Measurements from ENCODE around the gene CCDC88A. TPM values are rescaled to one million over a fixed set of nuclear protein-coding genes. Genes with fewer than 3 reads are reported as not detected.

Gene CCDC88A
- total RNA-seq, 1 donor: 54.3 TPM

DNA sequence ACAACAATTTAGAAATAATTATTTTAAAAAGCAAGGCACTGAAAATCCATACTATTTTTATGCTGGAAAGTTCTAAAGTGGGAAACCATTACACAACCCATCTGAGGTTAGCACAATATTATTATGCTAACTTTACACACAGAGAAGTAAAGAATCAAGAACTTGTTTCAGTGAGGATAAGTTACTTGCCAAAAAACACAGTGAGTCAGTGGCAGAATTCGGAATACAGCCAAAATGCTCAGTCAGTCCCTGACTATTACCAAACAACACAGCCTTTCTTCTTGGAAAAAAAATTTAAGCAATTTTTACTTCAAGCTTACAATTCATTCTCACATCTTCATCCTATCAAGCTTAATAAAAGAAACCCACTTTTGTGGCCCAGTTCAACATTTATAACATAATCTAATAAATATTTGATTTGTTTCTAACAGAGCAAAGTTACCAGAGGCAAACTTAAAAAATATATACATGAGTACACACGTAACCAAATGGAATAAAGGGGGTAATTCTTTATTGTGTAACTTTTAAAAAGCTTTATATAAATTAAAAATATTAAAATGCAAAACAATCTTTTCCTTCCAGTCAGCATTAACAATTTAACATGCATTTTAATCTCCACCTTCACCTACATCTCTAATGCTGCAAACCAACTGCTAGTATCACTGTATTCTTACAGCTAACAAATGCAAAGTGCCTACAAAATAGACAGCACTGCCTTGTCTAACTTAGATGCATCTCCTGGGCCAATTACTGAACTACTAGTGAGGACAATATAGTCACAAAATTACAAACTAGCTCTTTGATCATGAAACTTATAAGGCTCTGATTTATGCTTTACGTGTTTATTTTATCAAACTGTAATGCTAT is 55.2 kb downstream of the CCDC88A start:
- Histone ChIP-seq H3K79me2 (ENCODE audit: insufficient read depth, low read length) (peaks cover 3% of the 10 kb centered on the region), H3K27me3 (ENCODE audit: insufficient read depth, low read length) (no peaks in the 10 kb centered on the region), H3K36me3 (ENCODE audit: insufficient read depth, low read length) (peaks cover 5% of the 10 kb centered on the region), H3K4me2 (ENCODE audit: insufficient read depth, low read length) (peak overlapping the region; percentile 24), H2AFZ (ENCODE audit: low read length) (no peak overlapping the region), H3K27ac (ENCODE audit: low read depth, low read length) (peak overlapping the region; percentile 36), H3K4me3 (ENCODE audit: insufficient read depth, low read length) (no peak overlapping the region), H3K4me1 (ENCODE audit: insufficient read depth, low read length) (peaks cover 21% of the 10 kb centered on the region), H4K20me1 (ENCODE audit: insufficient read depth, low read length) (no peaks in the 10 kb centered on the region), H3K9me3 (ENCODE audit: low read depth, low read length) (no peaks in the 10 kb centered on the region)
- TF ChIP-seq, protein P1, sequence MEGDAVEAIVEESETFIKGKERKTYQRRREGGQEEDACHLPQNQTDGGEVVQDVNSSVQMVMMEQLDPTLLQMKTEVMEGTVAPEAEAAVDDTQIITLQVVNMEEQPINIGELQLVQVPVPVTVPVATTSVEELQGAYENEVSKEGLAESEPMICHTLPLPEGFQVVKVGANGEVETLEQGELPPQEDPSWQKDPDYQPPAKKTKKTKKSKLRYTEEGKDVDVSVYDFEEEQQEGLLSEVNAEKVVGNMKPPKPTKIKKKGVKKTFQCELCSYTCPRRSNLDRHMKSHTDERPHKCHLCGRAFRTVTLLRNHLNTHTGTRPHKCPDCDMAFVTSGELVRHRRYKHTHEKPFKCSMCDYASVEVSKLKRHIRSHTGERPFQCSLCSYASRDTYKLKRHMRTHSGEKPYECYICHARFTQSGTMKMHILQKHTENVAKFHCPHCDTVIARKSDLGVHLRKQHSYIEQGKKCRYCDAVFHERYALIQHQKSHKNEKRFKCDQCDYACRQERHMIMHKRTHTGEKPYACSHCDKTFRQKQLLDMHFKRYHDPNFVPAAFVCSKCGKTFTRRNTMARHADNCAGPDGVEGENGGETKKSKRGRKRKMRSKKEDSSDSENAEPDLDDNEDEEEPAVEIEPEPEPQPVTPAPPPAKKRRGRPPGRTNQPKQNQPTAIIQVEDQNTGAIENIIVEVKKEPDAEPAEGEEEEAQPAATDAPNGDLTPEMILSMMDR (IDR thresholded peaks at IDR 0.05; ENCODE audit: extremely low read depth, low read depth, low read length): no peak
- DNase-seq (ENCODE audit: insufficient read length, low spot score, missing footprints): peak; percentile 74

DNA sequence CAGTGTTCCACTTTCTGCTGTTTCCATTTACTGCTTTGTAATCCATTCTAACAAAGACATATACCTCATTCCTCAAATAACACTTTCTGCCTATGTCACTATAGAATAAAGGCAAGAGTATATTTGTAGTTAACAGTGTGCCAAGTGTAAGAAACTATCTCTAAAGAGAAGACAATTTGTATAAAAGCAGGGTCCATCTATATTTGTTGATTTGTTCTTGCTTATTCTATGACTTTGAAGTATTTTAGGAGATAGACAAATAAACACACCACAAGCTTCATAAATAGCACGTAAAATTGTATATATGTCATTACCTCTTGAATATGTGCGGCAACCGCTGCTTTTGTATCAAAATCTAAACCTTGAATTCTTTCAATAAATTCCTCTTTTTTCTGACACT is 56.0 kb downstream of the CCDC88A start:
- Histone ChIP-seq H3K4me1 (ENCODE audit: insufficient read depth, low read length) (peaks cover 23% of the 10 kb centered on the region), H3K36me3 (ENCODE audit: insufficient read depth, low read length) (peaks cover 5% of the 10 kb centered on the region), H3K27me3 (ENCODE audit: insufficient read depth, low read length) (no peaks in the 10 kb centered on the region), H3K4me2 (ENCODE audit: insufficient read depth, low read length) (peak overlapping the region; percentile 24), H3K4me3 (ENCODE audit: insufficient read depth, low read length) (no peak overlapping the region), H3K79me2 (ENCODE audit: insufficient read depth, low read length) (peaks cover 3% of the 10 kb centered on the region), H4K20me1 (ENCODE audit: insufficient read depth, low read length) (no peaks in the 10 kb centered on the region), H2AFZ (ENCODE audit: low read length) (no peak overlapping the region), H3K9me3 (ENCODE audit: low read depth, low read length) (no peaks in the 10 kb centered on the region), H3K27ac (ENCODE audit: low read depth, low read length) (peak overlapping the region; percentile 22)
- TF ChIP-seq, protein P1 (IDR thresholded peaks at IDR 0.05; ENCODE audit: extremely low read depth, low read depth, low read length): no peak
- DNase-seq (ENCODE audit: insufficient read length, low spot score, missing footprints): no peak

DNA sequence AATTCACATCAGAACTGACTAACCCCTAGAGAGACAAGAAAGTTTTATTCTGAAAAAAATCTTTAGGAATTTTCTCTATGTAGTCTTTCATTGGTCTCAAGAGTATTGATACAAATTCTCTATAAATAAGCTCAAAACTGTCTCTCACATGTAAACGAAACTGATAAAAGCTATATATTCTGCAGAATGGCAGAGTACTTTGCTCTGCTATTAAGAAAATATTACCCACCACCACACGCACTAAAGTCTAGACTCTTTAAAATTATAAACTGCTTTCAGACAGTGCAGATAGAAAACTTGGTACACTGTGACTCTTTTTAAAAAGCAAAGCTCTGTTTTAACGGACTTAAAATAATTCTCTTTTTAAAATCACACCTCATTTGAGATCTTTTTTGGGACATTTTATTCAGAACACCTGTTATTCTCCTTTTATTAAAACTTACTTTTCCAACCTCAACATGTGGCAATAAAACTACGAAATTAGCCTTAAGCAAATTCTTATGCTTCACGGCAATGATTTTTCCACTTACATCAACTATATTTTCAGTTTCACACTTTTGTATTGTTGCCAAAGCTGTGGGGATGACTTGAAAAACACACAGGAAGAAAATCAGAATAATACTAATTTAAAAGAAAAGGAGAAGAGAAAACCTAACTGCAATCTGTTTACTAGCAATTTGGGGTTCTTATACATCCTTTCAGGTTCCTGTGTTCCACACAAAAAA is 58.0 kb downstream of the CCDC88A start:
- H3K9me3 ChIP-seq (ENCODE audit: low read depth, low read length): no peaks in the 10 kb centered on the region
- H3K4me2 ChIP-seq (ENCODE audit: insufficient read depth, low read length): no peak overlapping the region
- TF ChIP-seq, protein P1 (IDR thresholded peaks at IDR 0.05; ENCODE audit: extremely low read depth, low read depth, low read length): no peak
- H3K27me3 ChIP-seq (ENCODE audit: insufficient read depth, low read length): no peaks in the 10 kb centered on the region
- H3K27ac ChIP-seq (ENCODE audit: low read depth, low read length): no peak overlapping the region
- no peak overlapping the region for H2AFZ ChIP-seq (ENCODE audit: low read length)
- H3K4me1 ChIP-seq (ENCODE audit: insufficient read depth, low read length): peaks cover 34% of the 10 kb centered on the region
- no peaks in the 10 kb centered on the region for H4K20me1 ChIP-seq (ENCODE audit: insufficient read depth, low read length)
- H3K4me3 ChIP-seq (ENCODE audit: insufficient read depth, low read length): no peak overlapping the region
- DNase-seq (ENCODE audit: insufficient read length, low spot score, missing footprints): no peak
- H3K36me3 ChIP-seq (ENCODE audit: insufficient read depth, low read length): peaks cover 5% of the 10 kb centered on the region
- H3K79me2 ChIP-seq (ENCODE audit: insufficient read depth, low read length): peaks cover 3% of the 10 kb centered on the region

- Histone ChIP-seq H3K4me2 (ENCODE audit: insufficient read depth, low read length) (no peak overlapping the region), H3K79me2 (ENCODE audit: insufficient read depth, low read length) (peaks cover under 1% of the 10 kb centered on the region), H3K27ac (ENCODE audit: low read depth, low read length) (peak overlapping the region; percentile 46), H3K27me3 (ENCODE audit: insufficient read depth, low read length) (no peaks in the 10 kb centered on the region), H4K20me1 (ENCODE audit: insufficient read depth, low read length) (no peaks in the 10 kb centered on the region), H2AFZ (ENCODE audit: low read length) (no peak overlapping the region), H3K9me3 (ENCODE audit: low read depth, low read length) (no peaks in the 10 kb centered on the region), H3K36me3 (ENCODE audit: insufficient read depth, low read length) (peaks cover 24% of the 10 kb centered on the region), H3K4me3 (ENCODE audit: insufficient read depth, low read length) (no peak overlapping the region), H3K4me1 (ENCODE audit: insufficient read depth, low read length) (peaks cover 15% of the 10 kb centered on the region)
- TF ChIP-seq, protein P1 (IDR thresholded peaks at IDR 0.05; ENCODE audit: extremely low read depth, low read depth, low read length): no peak
- no peak for DNase-seq (ENCODE audit: insufficient read length, low spot score, missing footprints)
These were observed 61.2 kb downstream of the CCDC88A start for GRCh38 chr2:55358451-55358850.
